GM19397 (cell line): ENCODE data around the gene HNRNPLL.
"Not testable (repeated sequence)": the region's sequence is repeated elsewhere in the genome, so short reads cannot be mapped to it uniquely, and the experiment has no call there.

ENCODE experiments used
- ATAC-seq: cut with Tn5 transposase; IDR thresholded peaks from one replicate; pipeline ENCODE4 v1.9.1; 2021; ENCODE audit warnings: mild to moderate bottlenecking, moderate library complexity; ENCODE audit not compliant: unreplicated experiment

The HNRNPLL gene

GRCh38 chr2:38602732-38603401, at the start of gene HNRNPLL:
TSS of gene HNRNPLL (minus strand) at chr2:38602928. CDS start at chr2:38602626, 302 bp downstream.
- peak; percentile 70 for ATAC-seq

GRCh38 chr2:38650717-38651116, 48.0 kb upstream of the HNRNPLL start:
- ATAC-seq = no peak

- no peak for ATAC-seq
Observed at GRCh38 chr2:38650012-38650411, 47.3 kb upstream of the HNRNPLL start.

GRCh38 chr2:38649176-38649728, 46.5 kb upstream of the HNRNPLL start:
- no peak for ATAC-seq

GRCh38 chr2:38648107-38648761, 45.5 kb upstream of the HNRNPLL start:
- no peak for ATAC-seq

- not testable (repeated sequence) for ATAC-seq
Observed at GRCh38 chr2:38643683-38644511, 41.2 kb upstream of the HNRNPLL start.

GRCh38 chr2:38643021-38643671, 40.4 kb upstream of the HNRNPLL start:
- no peak for ATAC-seq

- ATAC-seq = not testable (repeated sequence)
Observed at GRCh38 chr2:38642373-38643017, 39.8 kb upstream of the HNRNPLL start.

- no peak for ATAC-seq
Observed at GRCh38 chr2:38636069-38636468, 33.3 kb upstream of the HNRNPLL start.

- no peak for ATAC-seq
Observed at GRCh38 chr2:38635139-38635538, 32.4 kb upstream of the HNRNPLL start.

- peak; percentile 78 for ATAC-seq
Observed at GRCh38 chr2:38634684-38635083, 32.0 kb upstream of the HNRNPLL start.

- no peak for ATAC-seq
Observed at GRCh38 chr2:38633895-38634294, 31.2 kb upstream of the HNRNPLL start.

- ATAC-seq = no peak
Observed at GRCh38 chr2:38632980-38633379, 30.3 kb upstream of the HNRNPLL start.

GRCh38 chr2:38631976-38632375, 29.2 kb upstream of the HNRNPLL start:
- ATAC-seq = no peak

- ATAC-seq = no peak
Observed at GRCh38 chr2:38629684-38630083, 27.0 kb upstream of the HNRNPLL start.

GRCh38 chr2:38627391-38627790, 24.7 kb upstream of the HNRNPLL start:
- no peak for ATAC-seq

GRCh38 chr2:38626326-38627035, 23.8 kb upstream of the HNRNPLL start:
- no peak for ATAC-seq

GRCh38 chr2:38622210-38622609, 19.5 kb upstream of the HNRNPLL start:
- ATAC-seq = no peak

- no peak for ATAC-seq
Observed at GRCh38 chr2:38621018-38621417, 18.3 kb upstream of the HNRNPLL start.
